Endothelial cell (in vitro differentiated cells): ENCODE measurements around the gene PPIB. TPM values are rescaled to one million over a fixed set of nuclear protein-coding genes. Genes with fewer than 3 reads are reported as not detected.
"Not testable (repeated sequence)": the region's sequence is repeated elsewhere in the genome, so short reads cannot be mapped to it uniquely, and the experiment has no call there.

Experiments used
- DNase-seq: peaks from one replicate; pipeline ENCODE4 v3.0.0; 2021; ENCODE audit warnings: low spot score
- H3K27ac Mint-ChIP-seq: one replicate; pipeline ENCODE4 v1.8.0; 2021; ENCODE audit warnings: mixed read lengths, inconsistent platforms; ENCODE audit not compliant: unreplicated experiment
- H3K27me3 Mint-ChIP-seq: one replicate; pipeline ENCODE4 v1.8.0; 2021; ENCODE audit warnings: mild to moderate bottlenecking, moderate library complexity, mixed read lengths, inconsistent platforms; ENCODE audit not compliant: unreplicated experiment
- H3K36me3 Mint-ChIP-seq: one replicate; pipeline ENCODE4 v1.8.0; 2021; ENCODE audit warnings: mild to moderate bottlenecking, low read depth, mixed read lengths, inconsistent platforms; ENCODE audit not compliant: unreplicated experiment
- H3K4me1 Mint-ChIP-seq: one replicate; pipeline ENCODE4 v1.8.0; 2021; ENCODE audit warnings: mild to moderate bottlenecking, mixed read lengths, inconsistent platforms; ENCODE audit not compliant: unreplicated experiment
- H3K4me3 Mint-ChIP-seq: one replicate; pipeline ENCODE4 v1.8.0; 2021; ENCODE audit warnings: mild to moderate bottlenecking, mixed read lengths, inconsistent platforms; ENCODE audit not compliant: unreplicated experiment
- H3K9me3 Mint-ChIP-seq: one replicate; pipeline ENCODE4 v1.8.0; 2021; ENCODE audit warnings: mixed read lengths, inconsistent platforms; ENCODE audit not compliant: unreplicated experiment
- total RNA-seq: library from RNA; stranded (reverse); fragmentation: NEBNext Ultra II Directional; extraction: Animal tissue kit (Norgen Biotek cat#: 25700); gene quantifications from one replicate; pipeline ENCODE4 v1.2.1, GENCODE V29; 2021; ENCODE audit not compliant: unreplicated experiment
- TF ChIP-seq, protein P1 (sequence below): fragments of 200-600 bp; sonication (generic); IDR thresholded peaks from one replicate; pipeline ENCODE4 v1.5.0; 2021; ENCODE audit warnings: antibody characterized with exemption; ENCODE audit not compliant: unreplicated experiment

Gene PPIB
- total RNA-seq, 1 donor from 2014 or later, result 589 TPM

- H3K36me3 Mint-ChIP-seq, result peaks cover 38% of the 10 kb centered on the region
- H3K4me3 Mint-ChIP-seq, result peak overlapping the region; percentile 68
- H3K27me3 Mint-ChIP-seq, result peaks cover 2% of the 10 kb centered on the region
- TF ChIP-seq, protein P1, sequence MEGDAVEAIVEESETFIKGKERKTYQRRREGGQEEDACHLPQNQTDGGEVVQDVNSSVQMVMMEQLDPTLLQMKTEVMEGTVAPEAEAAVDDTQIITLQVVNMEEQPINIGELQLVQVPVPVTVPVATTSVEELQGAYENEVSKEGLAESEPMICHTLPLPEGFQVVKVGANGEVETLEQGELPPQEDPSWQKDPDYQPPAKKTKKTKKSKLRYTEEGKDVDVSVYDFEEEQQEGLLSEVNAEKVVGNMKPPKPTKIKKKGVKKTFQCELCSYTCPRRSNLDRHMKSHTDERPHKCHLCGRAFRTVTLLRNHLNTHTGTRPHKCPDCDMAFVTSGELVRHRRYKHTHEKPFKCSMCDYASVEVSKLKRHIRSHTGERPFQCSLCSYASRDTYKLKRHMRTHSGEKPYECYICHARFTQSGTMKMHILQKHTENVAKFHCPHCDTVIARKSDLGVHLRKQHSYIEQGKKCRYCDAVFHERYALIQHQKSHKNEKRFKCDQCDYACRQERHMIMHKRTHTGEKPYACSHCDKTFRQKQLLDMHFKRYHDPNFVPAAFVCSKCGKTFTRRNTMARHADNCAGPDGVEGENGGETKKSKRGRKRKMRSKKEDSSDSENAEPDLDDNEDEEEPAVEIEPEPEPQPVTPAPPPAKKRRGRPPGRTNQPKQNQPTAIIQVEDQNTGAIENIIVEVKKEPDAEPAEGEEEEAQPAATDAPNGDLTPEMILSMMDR, result no peak
- H3K4me1 Mint-ChIP-seq, result no peaks in the 10 kb centered on the region
- no peak for DNase-seq
- H3K9me3 Mint-ChIP-seq, result no peaks in the 10 kb centered on the region
- no peak overlapping the region for H3K27ac Mint-ChIP-seq
These were observed 36.8 kb downstream of the PPIB start for GRCh38 chr15:64125978-64126377.

- Mint-ChIP-seq H3K4me1 (no peaks in the 10 kb centered on the region), H3K36me3 (peaks cover 41% of the 10 kb centered on the region), H3K4me3 (no peak overlapping the region), H3K27me3 (peaks cover 2% of the 10 kb centered on the region), H3K9me3 (no peaks in the 10 kb centered on the region), H3K27ac (no peak overlapping the region)
- TF ChIP-seq, protein P1, result no peak
- no peak for DNase-seq
These were observed 39.9 kb downstream of the PPIB start for GRCh38 chr15:64122936-64123351.

GRCh38 chr15:64122444-64122843 lies 40.4 kb downstream of the PPIB start:
- no peaks in the 10 kb centered on the region for H3K9me3 Mint-ChIP-seq

DNA sequence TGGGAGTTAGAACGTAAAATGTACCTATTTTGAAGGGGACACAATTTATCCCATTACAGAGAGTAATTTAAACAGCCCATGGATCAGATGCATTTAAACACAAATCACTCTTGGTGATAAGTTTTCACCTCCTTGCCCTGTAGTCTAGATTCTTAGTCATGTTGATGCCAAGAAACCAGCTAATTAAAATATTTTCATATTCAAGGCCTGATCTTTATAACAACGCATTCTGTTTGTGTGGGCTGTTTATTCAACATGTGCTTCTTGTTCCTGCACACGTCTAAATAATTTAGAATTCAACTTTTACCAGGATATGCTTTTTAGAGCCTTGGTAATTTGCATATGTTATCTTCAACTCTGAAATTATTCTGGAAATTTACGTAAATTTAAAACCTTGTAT lies 41.2 kb downstream of the PPIB start:
- Mint-ChIP-seq H3K27ac (no peak overlapping the region), H3K4me1 (no peaks in the 10 kb centered on the region), H3K9me3 (no peaks in the 10 kb centered on the region), H3K4me3 (no peak overlapping the region), H3K36me3 (peaks cover 37% of the 10 kb centered on the region), H3K27me3 (peaks cover 2% of the 10 kb centered on the region)
- no peak for DNase-seq
- TF ChIP-seq, protein P1, result no peak

More at GRCh38 chr15:64122444-64122843, 40.4 kb downstream of the PPIB start:
- Mint-ChIP-seq H3K36me3 (peaks cover 37% of the 10 kb centered on the region), H3K27ac (no peak overlapping the region), H3K4me3 (no peak overlapping the region), H3K27me3 (peaks cover 2% of the 10 kb centered on the region), H3K4me1 (no peaks in the 10 kb centered on the region)
- TF ChIP-seq, protein P1, result no peak
- DNase-seq, result no peak

DNA sequence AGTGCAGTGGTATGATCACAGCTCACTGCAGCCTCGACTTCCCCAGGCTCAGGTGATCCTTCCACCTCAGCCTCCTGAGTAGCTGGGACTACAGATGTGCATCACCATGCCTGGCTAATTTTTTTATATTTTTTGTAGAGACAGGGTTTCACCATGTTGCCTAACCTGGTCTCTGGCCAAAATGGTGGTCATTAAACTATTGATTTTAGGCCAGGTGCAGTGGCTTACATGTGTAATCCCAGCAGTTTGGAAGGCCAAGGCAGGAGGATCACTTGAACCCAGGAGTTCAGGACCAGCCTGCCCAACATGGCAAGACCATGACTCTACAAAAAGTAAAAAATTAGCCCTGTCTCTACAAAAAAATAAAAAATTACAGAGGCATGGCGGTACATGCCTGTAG lies 42.5 kb downstream of the PPIB start:
- not testable (repeated sequence) for H3K9me3 Mint-ChIP-seq

More for the DNA sequence above, 42.5 kb downstream of the PPIB start:
- H3K27ac Mint-ChIP-seq, DNase-seq, H3K4me1 Mint-ChIP-seq, H3K27me3 Mint-ChIP-seq, H3K4me3 Mint-ChIP-seq: not testable (repeated sequence)
- peaks cover 31% of the 10 kb centered on the region for H3K36me3 Mint-ChIP-seq
